Kidney (tissue), 14 donors: Measurements from ENCODE around the gene SLCO3A1. TPM values are rescaled to one million over a fixed set of nuclear protein-coding genes. Genes with fewer than 3 reads are reported as not detected.

Experiments used
- DNase-seq, 5 donors: peaks; one replicate each; pipeline ENCODE4 v3.0.0-alpha.2; 2013 to 2020
- FAIRE-seq: peaks from 2 replicates; lab custom pipeline; 2012; peaks lifted over from hg19 to GRCh38; lab: Jason Lieb, UNC
- H3K27ac ChIP-seq, 2 donors: one replicate each; pipeline ENCODE4 v1.7.0; 2013; ENCODE audit warnings: low read depth in 2 of 2, low read length in 2 of 2, inconsistent platforms in 1 of 2
- H3K27me3 ChIP-seq: one replicate; pipeline ENCODE4 v1.7.1; 2013; ENCODE audit warnings: low read length, inconsistent platforms; ENCODE audit not compliant: control insufficient read depth, insufficient read depth
- H3K36me3 ChIP-seq, 3 donors: one replicate each; pipeline versions ENCODE4 v1.7.0 to v1.7.1; 2013; ENCODE audit warnings: low read length in 3 of 3, control low read depth in 1 of 3, inconsistent platforms in 1 of 3; ENCODE audit not compliant: insufficient read depth in 3 of 3, control insufficient read depth in 2 of 3
- H3K4me1 ChIP-seq, 3 donors: one replicate each; pipeline versions ENCODE4 v1.7.0 to v1.7.1; 2013; ENCODE audit warnings: low read length in 3 of 3, inconsistent platforms in 1 of 3, low read depth in 1 of 3; ENCODE audit not compliant: control insufficient read depth in 2 of 3, insufficient read depth in 2 of 3
- H3K4me3 ChIP-seq, 3 donors: one replicate each; pipeline versions ENCODE4 v1.7.0 to v1.8.1; 2013; ENCODE audit warnings: low read length in 3 of 3, control low read depth in 1 of 3, inconsistent platforms in 1 of 3
- H3K9ac ChIP-seq, 3 donors: one replicate each; pipeline versions ENCODE4 v1.7.0 to v1.7.1; 2013; ENCODE audit warnings: low read length in 3 of 3, control low read depth in 1 of 3, inconsistent platforms in 1 of 3
- H3K9me3 ChIP-seq, 3 donors: one replicate each; pipeline versions ENCODE4 v1.7.0 to v1.7.1; 2013; ENCODE audit warnings: low read length in 3 of 3, control low read depth in 1 of 3, inconsistent platforms in 1 of 3; ENCODE audit not compliant: control insufficient read depth in 2 of 3, insufficient read depth in 1 of 3
- intact Hi-C: fragments of 100-400 bp; cut with DNase I; formaldehyde crosslinking; loops from one replicate; pipeline ENCODE4 v1.11.1; 2022
- polyA plus RNA-seq: library from polyadenylated mRNA; stranded (reverse); fragments of 350-450 nt; fragmentation: Illumina TruSeq; extraction: RNeasy Lipid Tissue Mini Kit (QIAGEN cat#74804); gene quantifications from one replicate; pipeline ENCODE4 v1.2.3, GENCODE V29; 2014; ENCODE audit warnings: low read depth, low replicate concordance; ENCODE audit not compliant: insufficient read depth
- total RNA-seq: library from RNA; stranded (reverse); fragmentation: NEBNext Ultra II Directional; extraction: Animal tissue kit (Norgen Biotek cat#: 25700); gene quantifications from one replicate; pipeline ENCODE4 v1.2.1, GENCODE V29; 2021
- TF ChIP-seq, protein P1 (sequence below): IDR thresholded peaks from 3 replicates; pipeline ENCODE4 v1.5.1; 2012; ENCODE audit warnings: mild to moderate bottlenecking, moderate library complexity, borderline replicate concordance; ENCODE audit not compliant: insufficient read depth; ENCODE audit errors: extremely low read depth
- donor health status: control.
- donor health status: control.
- donor health status: control.
- donor health status: control.
- donor health status: control.
- donor health status: DM: yes; HTN: yes; CAD: no.
- donor health status: Normal renal cell carcinoma (clear cell type).

The SLCO3A1 gene
- total and polyA plus RNA-seq, 2 donors from 2014 or later, result 12.8 to 59.4 TPM

DNA sequence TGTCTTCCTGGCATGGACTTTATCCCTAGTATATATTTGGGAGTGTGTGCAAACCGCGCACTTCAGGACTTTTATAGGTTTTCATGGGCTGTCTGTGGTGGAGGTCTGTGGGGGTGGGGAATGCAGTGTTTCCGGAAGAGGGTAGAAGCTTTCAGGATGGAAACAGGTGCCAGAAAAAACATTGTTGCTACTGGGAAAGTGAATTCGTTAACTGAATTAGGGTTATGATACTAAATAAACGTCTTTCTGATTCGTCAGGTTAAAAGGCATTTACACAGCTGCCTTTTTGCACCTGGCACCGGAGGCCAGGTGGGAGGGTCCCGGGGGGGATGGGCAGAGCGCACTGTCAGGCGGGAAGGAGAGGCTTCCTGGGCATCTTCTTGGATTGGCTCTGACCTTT is 62.1 kb downstream of the SLCO3A1 start:
- DNase-seq (peak in 1 of 5 donors; percentile 36), FAIRE-seq (no peak)
- TF ChIP-seq, protein P1, sequence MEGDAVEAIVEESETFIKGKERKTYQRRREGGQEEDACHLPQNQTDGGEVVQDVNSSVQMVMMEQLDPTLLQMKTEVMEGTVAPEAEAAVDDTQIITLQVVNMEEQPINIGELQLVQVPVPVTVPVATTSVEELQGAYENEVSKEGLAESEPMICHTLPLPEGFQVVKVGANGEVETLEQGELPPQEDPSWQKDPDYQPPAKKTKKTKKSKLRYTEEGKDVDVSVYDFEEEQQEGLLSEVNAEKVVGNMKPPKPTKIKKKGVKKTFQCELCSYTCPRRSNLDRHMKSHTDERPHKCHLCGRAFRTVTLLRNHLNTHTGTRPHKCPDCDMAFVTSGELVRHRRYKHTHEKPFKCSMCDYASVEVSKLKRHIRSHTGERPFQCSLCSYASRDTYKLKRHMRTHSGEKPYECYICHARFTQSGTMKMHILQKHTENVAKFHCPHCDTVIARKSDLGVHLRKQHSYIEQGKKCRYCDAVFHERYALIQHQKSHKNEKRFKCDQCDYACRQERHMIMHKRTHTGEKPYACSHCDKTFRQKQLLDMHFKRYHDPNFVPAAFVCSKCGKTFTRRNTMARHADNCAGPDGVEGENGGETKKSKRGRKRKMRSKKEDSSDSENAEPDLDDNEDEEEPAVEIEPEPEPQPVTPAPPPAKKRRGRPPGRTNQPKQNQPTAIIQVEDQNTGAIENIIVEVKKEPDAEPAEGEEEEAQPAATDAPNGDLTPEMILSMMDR, result no peak
- intact Hi-C loops, result no loop called here
- no peaks in the 10 kb centered on the region for H3K4me1 ChIP-seq
- H3K36me3 ChIP-seq, result no peaks in the 10 kb centered on the region
- H3K4me3 ChIP-seq, result no peak overlapping the region
- H3K27me3 ChIP-seq, result no peaks in the 10 kb centered on the region
- no peak overlapping the region for H3K9ac ChIP-seq
- no peak overlapping the region for H3K27ac ChIP-seq
- H3K9me3 ChIP-seq, result no peaks in the 10 kb centered on the region

DNA sequence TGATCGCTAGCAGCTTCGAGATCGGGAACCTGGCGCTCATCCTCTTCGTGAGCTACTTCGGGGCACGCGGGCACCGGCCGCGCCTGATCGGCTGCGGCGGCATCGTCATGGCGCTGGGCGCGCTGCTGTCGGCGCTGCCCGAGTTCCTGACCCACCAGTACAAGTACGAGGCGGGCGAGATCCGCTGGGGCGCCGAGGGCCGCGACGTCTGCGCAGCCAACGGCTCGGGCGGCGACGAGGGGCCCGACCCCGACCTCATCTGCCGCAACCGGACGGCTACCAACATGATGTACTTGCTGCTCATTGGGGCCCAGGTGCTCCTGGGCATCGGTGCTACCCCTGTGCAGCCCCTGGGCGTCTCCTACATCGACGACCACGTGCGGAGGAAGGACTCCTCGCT is 62.5 kb downstream of the SLCO3A1 start:
- FAIRE-seq (no peak), DNase-seq (peak in 1 of 5 donors; percentile 76)
- H3K27me3 ChIP-seq, result no peaks in the 10 kb centered on the region
- H3K9ac ChIP-seq, result no peak overlapping the region
- H3K9me3 ChIP-seq, result no peaks in the 10 kb centered on the region
- intact Hi-C loops, result no loop called here
- TF ChIP-seq, protein P1, result no peak
- H3K27ac ChIP-seq, result no peak overlapping the region
- no peak overlapping the region for H3K4me3 ChIP-seq
- H3K36me3 ChIP-seq, result no peaks in the 10 kb centered on the region
- no peaks in the 10 kb centered on the region for H3K4me1 ChIP-seq

DNA sequence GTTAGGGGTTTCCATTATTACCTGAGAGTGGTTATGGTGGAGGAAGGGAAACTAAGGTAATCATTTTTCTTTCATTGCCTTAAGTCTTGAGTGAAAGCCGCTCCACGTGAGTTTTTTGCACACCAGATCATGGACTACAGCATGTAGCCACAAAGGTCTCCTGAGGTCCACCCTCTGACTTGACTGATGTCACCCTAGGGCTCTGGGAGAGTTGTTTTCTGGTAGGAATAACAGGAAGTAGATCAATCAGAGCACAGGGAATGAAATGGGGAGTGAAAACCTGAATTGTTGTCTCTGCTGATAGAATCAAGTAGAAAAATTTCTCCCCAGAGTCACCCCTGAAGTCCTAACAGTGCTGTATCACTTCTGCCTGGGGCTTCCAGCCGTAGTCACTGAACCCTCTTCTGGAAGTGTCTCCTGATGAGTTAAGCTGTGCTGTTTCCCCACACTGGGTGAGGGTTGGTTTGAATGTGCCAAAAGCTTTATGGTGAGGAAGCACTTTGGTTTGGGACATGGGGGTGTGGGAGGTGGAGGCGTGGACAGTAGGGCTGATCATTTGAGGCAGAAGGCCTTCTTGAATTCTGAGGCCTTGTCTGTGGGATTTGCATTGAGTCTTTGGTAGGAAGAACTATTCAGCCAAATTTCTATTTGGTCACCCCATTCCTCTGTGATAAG is 64.3 kb downstream of the SLCO3A1 start:
- Histone ChIP-seq H3K4me1 (no peaks in the 10 kb centered on the region), H3K4me3 (no peak overlapping the region), H3K9ac (no peak overlapping the region), H3K36me3 (no peaks in the 10 kb centered on the region), H3K27me3 (no peaks in the 10 kb centered on the region), H3K27ac (no peak overlapping the region), H3K9me3 (no peaks in the 10 kb centered on the region)
- DNase-seq, result no peak
- FAIRE-seq, result no peak
- intact Hi-C loops, result no loop called here
- TF ChIP-seq, protein P1, result no peak

DNA sequence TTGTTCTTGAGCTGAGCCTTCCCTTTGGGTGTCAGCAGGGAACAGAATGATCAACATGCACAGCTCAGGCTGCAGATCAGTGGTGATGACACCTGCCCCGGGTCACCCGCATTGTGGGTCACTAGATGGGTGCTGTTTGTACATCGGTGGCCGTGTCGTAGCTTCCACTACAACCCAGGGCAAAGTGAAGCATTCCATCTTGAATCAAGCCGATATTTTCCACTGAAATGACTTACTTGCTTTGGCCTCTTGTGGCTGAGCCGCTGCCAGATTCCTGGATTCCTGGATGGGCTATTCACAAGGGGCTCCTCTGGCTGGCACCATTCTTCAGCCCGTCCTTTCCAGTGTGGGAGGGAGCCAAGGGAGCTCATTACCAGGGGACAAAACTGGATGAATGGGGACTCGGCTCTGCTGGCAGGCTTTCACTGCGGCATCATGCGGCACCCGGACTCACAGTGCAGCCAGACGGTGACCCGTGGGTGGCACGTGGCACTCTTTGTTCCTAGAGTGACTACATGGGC is 65.6 kb downstream of the SLCO3A1 start:
- H3K27ac ChIP-seq, result no peak overlapping the region
- no peaks in the 10 kb centered on the region for H3K4me1 ChIP-seq
- DNase-seq (no peak), FAIRE-seq (no peak)
- TF ChIP-seq, protein P1, result no peak
- H3K36me3 ChIP-seq, result no peaks in the 10 kb centered on the region
- no peaks in the 10 kb centered on the region for H3K9me3 ChIP-seq
- no peak overlapping the region for H3K9ac ChIP-seq
- no peak overlapping the region for H3K4me3 ChIP-seq
- H3K27me3 ChIP-seq, result no peaks in the 10 kb centered on the region
- intact Hi-C loops, result no loop called here
